LoVo (cell line): Measurements from ENCODE around the gene NLGN1.
"Not testable (repeated sequence)": the region's sequence is repeated elsewhere in the genome, so short reads cannot be mapped to it uniquely, and the experiment has no call there.

ENCODE experiments used
- DNase-seq: peaks from one replicate; pipeline ENCODE4 v3.0.0-alpha.2; 2016; ENCODE audit warnings: low spot score

Gene NLGN1

DNA sequence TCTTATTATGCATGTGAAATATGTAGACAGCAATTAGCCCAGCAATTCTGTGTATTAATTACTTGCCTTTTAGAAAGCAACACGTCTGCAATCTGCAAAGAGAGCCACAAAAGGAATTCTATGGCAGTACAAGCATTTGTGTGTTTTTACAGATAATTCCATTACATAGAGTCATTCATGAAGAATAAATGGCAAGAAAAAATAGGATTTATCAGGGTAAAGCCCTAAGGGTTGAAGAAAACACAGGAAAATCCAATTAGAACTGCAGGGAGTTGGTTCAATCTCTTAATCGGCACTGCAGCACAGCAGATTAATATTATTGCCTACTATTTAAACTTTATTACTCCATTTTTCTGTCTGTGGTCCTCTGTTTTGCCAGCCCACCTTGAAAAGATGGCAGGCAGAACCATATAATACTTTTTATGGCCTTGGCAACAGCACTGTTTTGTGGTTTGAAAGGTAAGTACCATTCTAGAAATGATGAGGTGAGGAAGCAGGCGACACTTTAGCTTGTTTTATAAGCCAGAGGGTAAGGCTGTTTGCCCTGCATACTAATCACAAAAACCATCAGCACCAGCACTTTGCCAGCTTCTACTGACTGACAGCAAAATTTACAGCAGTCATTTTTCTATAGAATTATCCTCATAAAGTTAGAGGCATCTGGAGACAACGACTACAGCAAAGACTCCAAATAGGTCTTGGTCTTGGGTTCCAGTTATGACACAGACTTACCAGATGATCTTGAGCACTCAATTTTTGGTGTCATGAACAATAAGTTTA is 823.4 kb downstream of the NLGN1 start:
- DNase-seq: no peak

GRCh38 chr3:174223042-174223441 is 825.5 kb downstream of the NLGN1 start:
- DNase-seq: no peak

- DNase-seq: no peak
These were observed 826.1 kb downstream of the NLGN1 start for GRCh38 chr3:174223626-174224025.

DNA sequence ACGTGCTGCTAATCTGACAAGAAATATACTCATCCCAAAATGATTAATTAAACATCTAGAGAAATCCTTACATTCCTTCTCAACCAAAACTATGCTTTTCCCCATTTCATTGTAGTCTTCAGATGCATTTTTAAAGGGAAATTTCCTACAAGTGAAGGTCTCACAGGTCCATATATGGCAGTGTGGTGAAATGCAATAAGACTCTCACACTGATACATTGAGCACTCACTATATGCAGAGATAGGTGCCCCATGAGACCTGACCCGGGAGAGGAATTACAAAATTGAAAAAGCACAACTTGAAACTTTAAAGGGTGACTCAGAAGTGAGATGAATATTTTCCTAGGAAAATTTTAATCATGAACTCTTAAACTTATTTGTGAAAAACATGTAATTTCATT is 832.4 kb downstream of the NLGN1 start:
- no peak for DNase-seq

DNA sequence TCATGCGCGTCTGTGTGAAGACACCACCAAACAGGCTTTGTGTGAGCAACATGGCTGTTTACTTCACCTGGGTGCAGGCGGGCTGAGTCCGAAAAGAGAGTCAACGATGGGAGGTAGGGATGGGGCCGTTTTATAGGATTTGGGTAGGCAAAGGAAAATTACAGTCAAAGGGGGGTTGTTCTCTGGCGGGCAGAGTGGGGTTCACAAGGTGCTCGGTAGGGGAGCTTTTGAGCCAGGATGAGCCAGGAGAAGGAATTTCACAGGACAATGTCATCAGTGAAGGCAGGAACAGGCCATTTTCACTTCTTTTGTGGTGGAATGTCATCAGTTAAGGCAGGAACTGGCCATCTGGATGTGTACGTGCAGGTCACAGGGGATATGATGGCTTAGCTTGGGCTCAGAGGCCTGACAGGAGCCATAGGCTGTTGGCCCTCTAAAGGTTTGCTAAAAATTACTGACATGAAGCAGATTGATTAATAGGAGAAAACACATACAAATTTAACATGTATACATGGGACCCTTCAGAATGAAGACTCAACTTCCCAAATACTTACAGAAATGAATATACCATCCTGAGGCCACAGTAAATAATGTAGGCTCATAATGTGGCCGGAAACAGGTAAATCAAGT is 834.6 kb downstream of the NLGN1 start:
- DNase-seq: not testable (repeated sequence)

DNA sequence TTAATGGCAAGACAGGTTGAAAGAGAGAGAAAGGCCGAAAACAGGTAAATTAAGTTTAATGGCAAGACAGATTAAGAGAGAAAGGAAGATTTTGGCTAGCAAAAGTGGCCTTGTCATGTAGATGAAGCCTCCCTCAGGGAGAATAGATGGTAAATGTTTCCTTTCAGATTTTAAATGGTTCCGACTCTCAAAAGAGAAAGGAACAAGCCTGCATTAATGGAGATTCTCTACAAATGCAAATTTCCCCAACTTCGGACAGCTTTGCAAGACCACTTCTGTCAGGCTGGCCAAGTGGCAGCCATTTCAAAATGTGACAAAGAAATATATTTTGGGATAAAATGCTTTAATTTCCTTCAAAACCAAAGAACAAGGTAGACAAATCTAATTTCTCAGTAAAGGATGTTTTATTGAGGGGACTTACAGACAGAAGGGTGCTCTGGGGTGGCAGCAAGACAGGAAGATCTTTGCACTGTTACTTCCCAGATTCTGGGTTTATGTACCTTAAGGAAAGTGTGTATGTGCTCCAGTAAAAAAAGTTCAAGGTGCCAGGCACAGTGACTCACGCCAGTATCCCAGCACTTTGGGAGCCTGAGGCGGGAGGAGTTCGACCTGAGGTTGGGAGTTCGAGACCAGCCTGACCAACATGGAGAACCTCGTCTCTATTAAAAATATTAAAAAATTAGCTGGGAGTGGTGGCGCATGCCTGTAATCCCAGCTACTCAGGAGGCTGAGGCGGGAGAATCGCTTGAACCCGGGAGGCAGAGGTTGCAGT is 835.3 kb downstream of the NLGN1 start:
- no peak for DNase-seq

DNA sequence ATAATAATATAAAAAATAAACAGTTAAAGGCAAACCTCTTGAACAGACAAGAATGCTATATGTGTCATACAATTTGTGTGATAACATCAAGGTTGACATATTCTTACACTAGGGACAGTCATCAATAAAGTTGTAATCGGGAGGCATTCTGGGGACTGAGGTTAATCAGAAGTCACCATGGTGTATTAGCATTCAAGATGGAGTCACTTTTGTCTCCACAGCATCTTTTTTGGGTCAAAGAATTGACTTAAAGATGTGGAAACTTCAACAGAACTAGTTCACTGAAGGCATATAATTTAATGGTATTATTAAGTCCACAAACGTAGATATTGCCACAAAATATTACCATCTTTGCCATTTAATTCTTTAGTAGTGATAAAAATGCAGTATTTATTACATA is 836.0 kb downstream of the NLGN1 start:
- DNase-seq: no peak

GRCh38 chr3:174242311-174243041 is 844.9 kb downstream of the NLGN1 start:
- DNase-seq: no peak

GRCh38 chr3:174243171-174243570 is 845.6 kb downstream of the NLGN1 start:
- DNase-seq: no peak

DNA sequence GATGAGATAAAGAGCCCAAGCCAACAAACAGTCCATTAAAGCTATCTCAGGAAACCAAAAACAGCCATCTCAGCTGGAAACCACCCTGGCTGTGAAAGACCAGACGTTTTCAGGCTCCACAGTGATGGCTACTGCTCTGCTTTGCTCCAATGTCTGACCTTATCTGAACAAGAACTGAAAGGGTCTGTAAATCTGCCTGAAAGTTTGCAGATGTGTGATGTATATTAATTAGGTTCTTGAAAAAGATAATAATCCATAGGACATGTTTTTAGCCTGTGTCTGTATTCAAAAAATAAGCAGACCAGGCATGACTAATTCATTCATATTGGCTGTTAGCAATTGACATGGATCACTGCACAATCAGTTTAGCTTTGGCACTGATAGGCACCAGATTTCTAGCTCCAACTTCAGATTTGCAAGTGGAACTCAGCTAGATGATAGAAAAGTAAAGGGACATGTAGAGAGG is 850.2 kb downstream of the NLGN1 start:
- DNase-seq: no peak

- DNase-seq: no peak
These were observed 854.1 kb downstream of the NLGN1 start for GRCh38 chr3:174251681-174252080.

DNA sequence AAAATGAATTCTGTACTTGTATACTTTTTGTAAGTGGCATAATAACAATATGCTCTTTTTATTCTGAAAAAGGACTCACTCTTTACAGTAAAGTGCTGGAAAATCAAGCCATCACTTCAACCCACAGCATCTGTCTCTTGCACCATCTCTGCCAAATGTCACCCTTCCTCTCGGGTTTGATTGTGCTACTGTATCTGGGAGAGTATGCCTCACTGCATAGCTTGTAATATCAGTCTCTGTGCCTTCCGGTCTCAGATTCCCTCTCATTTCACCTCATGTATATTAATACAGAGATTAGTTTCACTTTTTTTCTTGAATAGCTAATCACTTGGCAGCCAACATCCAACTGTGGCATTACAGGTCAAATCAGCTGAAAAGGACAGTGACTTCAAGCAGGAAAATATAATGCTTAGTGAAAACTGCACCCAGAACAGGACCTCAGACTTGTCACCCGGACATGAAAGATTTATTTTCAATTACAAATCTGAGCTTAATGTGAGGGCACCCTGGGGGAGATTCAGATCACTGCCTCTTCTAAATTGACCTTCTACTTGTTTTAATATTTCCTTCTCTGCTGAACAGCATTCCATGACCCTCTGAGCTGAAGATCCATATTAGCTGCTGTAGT is 855.8 kb downstream of the NLGN1 start:
- DNase-seq: no peak

DNA sequence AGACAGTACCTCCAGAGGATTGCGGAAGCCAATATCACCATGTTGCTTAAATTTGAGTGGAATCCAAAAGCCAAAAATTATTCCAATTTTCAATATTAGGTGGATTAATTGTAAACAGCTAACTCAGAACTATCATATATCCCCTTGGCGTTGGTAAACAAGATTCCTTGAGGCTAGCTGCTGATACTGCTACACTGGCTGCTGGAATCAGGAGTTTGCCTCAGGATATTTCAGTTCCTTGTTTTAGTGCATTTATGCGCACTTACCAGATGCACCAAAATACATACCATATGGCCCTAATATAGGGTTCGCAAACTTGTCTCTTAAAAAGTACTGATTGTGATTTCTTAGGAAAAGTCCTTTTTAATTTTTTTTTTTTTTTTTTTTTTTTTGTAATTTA is 856.4 kb downstream of the NLGN1 start:
- no peak for DNase-seq

- no peak for DNase-seq
These were observed 857.9 kb downstream of the NLGN1 start for GRCh38 chr3:174255454-174255853.

GRCh38 chr3:174266476-174266875 is 868.9 kb downstream of the NLGN1 start:
- DNase-seq: no peak

- DNase-seq: no peak
These were observed 870.5 kb downstream of the NLGN1 start for GRCh38 chr3:174268061-174268460.

- DNase-seq: no peak
These were observed 871.0 kb downstream of the NLGN1 start for GRCh38 chr3:174268586-174268985.

DNA sequence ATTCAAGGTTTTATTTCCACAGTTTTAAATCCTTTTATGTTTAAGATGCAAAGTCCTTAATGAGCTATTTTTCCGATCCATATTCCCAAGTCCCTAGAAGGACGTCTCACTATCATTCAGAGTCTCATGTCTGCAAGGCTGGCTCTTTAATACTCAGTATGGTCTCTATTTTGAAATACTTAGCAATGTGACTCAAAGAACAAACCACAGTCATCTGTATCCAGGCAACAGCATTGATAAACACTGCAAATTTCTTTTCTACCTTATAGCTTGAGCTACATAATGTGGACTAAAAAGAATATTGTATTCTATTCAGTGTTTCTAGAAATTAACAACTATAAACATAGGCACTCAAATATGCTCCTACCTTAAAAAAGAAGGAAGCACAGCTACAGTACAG is 873.3 kb downstream of the NLGN1 start:
- DNase-seq: no peak

GRCh38 chr3:174275336-174275735 is 877.8 kb downstream of the NLGN1 start:
- no peak for DNase-seq

- DNase-seq: no peak
These were observed 879.3 kb downstream of the NLGN1 start for GRCh38 chr3:174276826-174277225.

DNA sequence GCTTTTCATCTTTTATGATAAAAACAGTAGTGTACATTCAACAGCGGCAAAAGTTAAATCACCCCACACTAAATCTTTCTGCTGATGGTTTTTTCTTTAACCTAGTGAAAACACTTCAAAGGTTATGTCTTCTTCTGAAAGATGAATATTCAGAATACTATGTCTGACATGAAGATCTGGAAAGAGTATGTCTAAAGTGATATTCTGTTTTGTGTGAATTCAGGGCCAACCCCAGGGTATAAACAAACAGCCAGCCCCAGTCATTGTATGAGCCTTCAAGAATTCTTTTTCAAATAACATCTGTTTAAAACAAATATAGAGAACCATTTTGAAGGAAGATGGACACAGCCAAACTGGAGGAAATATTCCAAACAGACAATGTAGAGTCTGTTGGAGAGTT is 880.5 kb downstream of the NLGN1 start:
- DNase-seq: no peak

DNA sequence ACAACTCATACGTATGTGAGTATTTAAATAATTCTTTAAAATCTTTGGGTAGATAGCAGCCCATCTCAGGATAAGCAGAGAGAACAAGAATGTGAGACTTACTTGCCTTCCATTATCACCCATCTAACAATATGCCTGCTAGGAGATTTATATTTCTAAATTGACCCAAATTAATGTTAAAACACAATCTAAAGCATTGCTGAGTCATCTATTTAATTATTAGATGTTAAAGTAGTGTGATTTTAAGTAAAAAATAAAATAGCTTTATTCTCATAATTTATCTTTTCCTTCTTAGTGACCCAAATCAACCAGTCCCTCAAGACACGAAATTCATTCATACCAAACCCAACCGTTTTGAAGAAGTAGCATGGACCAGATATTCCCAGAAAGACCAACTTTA is 882.6 kb downstream of the NLGN1 start:
- no peak for DNase-seq
